Fibroblast of skin of scalp (primary cell): ENCODE results near the gene ARHGAP26.

Experiments used
- DNase-seq: peaks from one replicate; pipeline ENCODE4 v3.0.0-alpha.2; 2013

ARHGAP26 gene

GRCh38 chr5:142852416-142853198 is 82.4 kb downstream of the ARHGAP26 start:
- DNase-seq, result no peak

GRCh38 chr5:142853682-142854081 is 83.5 kb downstream of the ARHGAP26 start:
- no peak for DNase-seq

- no peak for DNase-seq
Measured at GRCh38 chr5:142856269-142856782, 86.1 kb downstream of the ARHGAP26 start.

- no peak for DNase-seq
Measured at GRCh38 chr5:142857405-142857804, 87.2 kb downstream of the ARHGAP26 start.

GRCh38 chr5:142859037-142859436 is 88.9 kb downstream of the ARHGAP26 start:
- no peak for DNase-seq

GRCh38 chr5:142860270-142860669 is 90.1 kb downstream of the ARHGAP26 start:
- no peak for DNase-seq

GRCh38 chr5:142861011-142861410 is 90.8 kb downstream of the ARHGAP26 start:
- DNase-seq, result no peak

GRCh38 chr5:142862594-142862993 is 92.4 kb downstream of the ARHGAP26 start:
- no peak for DNase-seq

GRCh38 chr5:142863856-142864255 is 93.7 kb downstream of the ARHGAP26 start:
- no peak for DNase-seq

GRCh38 chr5:142864290-142865260 is 94.4 kb downstream of the ARHGAP26 start:
- DNase-seq, result no peak

GRCh38 chr5:142865631-142866030 is 95.5 kb downstream of the ARHGAP26 start:
- DNase-seq, result no peak

GRCh38 chr5:142866563-142867275 is 96.5 kb downstream of the ARHGAP26 start:
- DNase-seq, result peak; percentile 65

- DNase-seq, result peak; percentile 46
Measured at GRCh38 chr5:142869886-142870285, 99.7 kb downstream of the ARHGAP26 start.

GRCh38 chr5:142870532-142871362 is 100.6 kb downstream of the ARHGAP26 start:
- DNase-seq, result no peak

- DNase-seq, result no peak
Measured at GRCh38 chr5:142871363-142872193, 101.4 kb downstream of the ARHGAP26 start.

GRCh38 chr5:142872217-142872616 is 102.0 kb downstream of the ARHGAP26 start:
- DNase-seq, result no peak

GRCh38 chr5:142872795-142873194 is 102.6 kb downstream of the ARHGAP26 start:
- no peak for DNase-seq

GRCh38 chr5:142873831-142874230 is 103.7 kb downstream of the ARHGAP26 start:
- no peak for DNase-seq

GRCh38 chr5:142874540-142874939 is 104.4 kb downstream of the ARHGAP26 start:
- peak; percentile 42 for DNase-seq

GRCh38 chr5:142875936-142876335 is 105.8 kb downstream of the ARHGAP26 start:
- peak; percentile 61 for DNase-seq

- no peak for DNase-seq
Measured at GRCh38 chr5:142876817-142877216, 106.6 kb downstream of the ARHGAP26 start.
